ENCODE data around the gene RGR. TPM values are rescaled to one million over a fixed set of nuclear protein-coding genes. Genes with fewer than 3 reads are reported as not detected.

RGR gene
- total RNA-seq, 1 donor from 2014 or later: not detected

- no peak for DNase-seq (ENCODE audit: low spot score)
- peaks cover 26% of the 10 kb centered on the region for H3K4me1 Mint-ChIP-seq (ENCODE audit: low read depth)
- no peak overlapping the region for H3K4me3 Mint-ChIP-seq (ENCODE audit: low read depth)
- no peak overlapping the region for H3K27ac Mint-ChIP-seq
- no peaks in the 10 kb centered on the region for H3K36me3 Mint-ChIP-seq (ENCODE audit: low read depth)
- intact Hi-C loops (cut with micrococcal nuclease): no loop called here
- no peaks in the 10 kb centered on the region for H3K9me3 Mint-ChIP-seq
- H3K27me3 Mint-ChIP-seq (ENCODE audit: low read depth): peaks cover 39% of the 10 kb centered on the region
These were observed 50.1 kb downstream of the RGR start for GRCh38 chr10:84294766-84295447.

- Mint-ChIP-seq H3K27ac (no peak overlapping the region), H3K27me3 (ENCODE audit: low read depth) (peaks cover 36% of the 10 kb centered on the region), H3K36me3 (ENCODE audit: low read depth) (no peaks in the 10 kb centered on the region), H3K4me3 (ENCODE audit: low read depth) (no peak overlapping the region), H3K9me3 (no peaks in the 10 kb centered on the region), H3K4me1 (ENCODE audit: low read depth) (peaks cover 26% of the 10 kb centered on the region)
- no peak for DNase-seq (ENCODE audit: low spot score)
- intact Hi-C loops (cut with micrococcal nuclease): no loop called here
These were observed 51.5 kb downstream of the RGR start for GRCh38 chr10:84296091-84296981.

GRCh38 chr10:84298057-84298456, 53.2 kb downstream of the RGR start:
- no peak for DNase-seq (ENCODE audit: low spot score)
- Mint-ChIP-seq H3K4me3 (ENCODE audit: low read depth) (no peak overlapping the region), H3K9me3 (no peaks in the 10 kb centered on the region), H3K27me3 (ENCODE audit: low read depth) (peaks cover 41% of the 10 kb centered on the region), H3K27ac (no peak overlapping the region), H3K36me3 (ENCODE audit: low read depth) (no peaks in the 10 kb centered on the region), H3K4me1 (ENCODE audit: low read depth) (peaks cover 26% of the 10 kb centered on the region)
- intact Hi-C loops (cut with micrococcal nuclease): no loop called here

GRCh38 chr10:84302223-84302622, 57.4 kb downstream of the RGR start:
- Mint-ChIP-seq H3K36me3 (ENCODE audit: low read depth) (no peaks in the 10 kb centered on the region), H3K27ac (no peak overlapping the region), H3K9me3 (peaks cover 4% of the 10 kb centered on the region), H3K4me3 (ENCODE audit: low read depth) (no peak overlapping the region), H3K27me3 (ENCODE audit: low read depth) (peaks cover 46% of the 10 kb centered on the region), H3K4me1 (ENCODE audit: low read depth) (peaks cover 13% of the 10 kb centered on the region)
- intact Hi-C loops (cut with micrococcal nuclease): no loop called here
- no peak for DNase-seq (ENCODE audit: low spot score)

DNA sequence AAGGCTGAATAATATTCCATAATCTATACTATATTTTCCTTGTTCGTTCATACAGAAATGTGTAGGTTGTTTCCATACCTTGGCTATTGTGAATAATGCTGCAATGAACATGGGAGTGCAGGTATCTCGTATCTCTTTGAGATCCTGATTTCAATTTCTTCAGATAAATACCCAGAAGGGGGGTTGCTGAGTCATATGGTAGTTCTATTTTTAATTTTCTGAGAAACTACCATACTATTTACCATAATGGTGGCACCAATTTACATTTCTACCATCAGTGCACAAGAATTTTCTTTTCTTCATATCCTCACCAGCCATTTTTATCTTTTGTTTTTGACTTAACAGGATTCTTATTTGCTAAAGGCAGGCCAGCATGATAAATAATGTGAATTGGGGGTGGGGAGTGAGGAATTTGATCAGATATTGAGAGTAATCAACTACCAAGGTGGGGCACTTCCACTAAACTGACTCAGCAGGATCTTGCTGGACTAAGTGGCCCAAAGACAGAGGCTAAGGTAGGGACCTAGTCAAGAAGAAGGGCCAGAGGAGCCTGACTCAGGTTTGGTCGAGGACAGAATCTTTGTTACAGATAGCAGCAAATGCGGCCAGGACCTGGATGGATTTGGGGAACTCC, 62.0 kb downstream of the RGR start:
- H3K27ac Mint-ChIP-seq: no peak overlapping the region
- intact Hi-C loops (cut with micrococcal nuclease): loop anchor here (1.0 kb wide), 1 partner anchor 14 kb away; no protein-coding TSS in a partner anchor
- H3K27me3 Mint-ChIP-seq (ENCODE audit: low read depth): peaks cover 17% of the 10 kb centered on the region
- no peak overlapping the region for H3K4me3 Mint-ChIP-seq (ENCODE audit: low read depth)
- DNase-seq (ENCODE audit: low spot score): no peak
- peaks cover 32% of the 10 kb centered on the region for H3K4me1 Mint-ChIP-seq (ENCODE audit: low read depth)
- peaks cover 4% of the 10 kb centered on the region for H3K9me3 Mint-ChIP-seq
- H3K36me3 Mint-ChIP-seq (ENCODE audit: low read depth): no peaks in the 10 kb centered on the region

DNA sequence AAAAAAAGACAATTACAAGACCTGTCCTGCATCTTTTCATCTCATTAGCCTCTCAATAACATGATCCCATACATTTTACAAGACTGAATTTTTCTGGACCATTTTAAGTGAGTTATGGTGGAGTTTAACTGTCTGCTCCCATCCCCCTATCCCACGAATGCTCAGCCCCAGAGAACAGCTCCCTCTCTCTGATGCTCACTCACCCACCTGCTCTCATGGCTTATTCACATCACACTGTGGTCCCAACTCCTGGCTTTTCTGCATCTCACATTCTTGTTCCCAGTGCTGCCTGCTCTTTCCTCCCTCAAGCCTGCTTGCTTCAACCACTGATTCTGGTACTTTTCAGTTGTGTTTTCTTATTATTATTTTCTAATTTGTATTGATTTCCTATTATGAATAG, 63.2 kb downstream of the RGR start:
- intact Hi-C loops (cut with micrococcal nuclease): no loop called here
- Mint-ChIP-seq H3K4me1 (ENCODE audit: low read depth) (peaks cover 32% of the 10 kb centered on the region), H3K27me3 (ENCODE audit: low read depth) (peaks cover 11% of the 10 kb centered on the region), H3K36me3 (ENCODE audit: low read depth) (no peaks in the 10 kb centered on the region), H3K9me3 (peaks cover 4% of the 10 kb centered on the region), H3K4me3 (ENCODE audit: low read depth) (no peak overlapping the region), H3K27ac (no peak overlapping the region)
- no peak for DNase-seq (ENCODE audit: low spot score)

- Mint-ChIP-seq H3K36me3 (ENCODE audit: low read depth) (no peaks in the 10 kb centered on the region), H3K4me3 (ENCODE audit: low read depth) (peak overlapping the region; percentile 5), H3K9me3 (peaks cover 4% of the 10 kb centered on the region), H3K27me3 (ENCODE audit: low read depth) (peaks cover 10% of the 10 kb centered on the region), H3K4me1 (ENCODE audit: low read depth) (peaks cover 32% of the 10 kb centered on the region), H3K27ac (peak overlapping the region; percentile 10)
- intact Hi-C loops (cut with micrococcal nuclease): loop anchor here (1.0 kb wide), 1 partner anchor 22 kb away; no protein-coding TSS in a partner anchor
- DNase-seq (ENCODE audit: low spot score): peak; percentile 29
These were observed 63.8 kb downstream of the RGR start for GRCh38 chr10:84308481-84309304.

Other genes starting within 250 kb of the RGR start
- 141 TPM in 2 replicates for gene GHITM, start 105.5 kb upstream of the RGR start, total RNA-seq
- gene GPR15LG, start 71.3 kb upstream of the RGR start, total RNA-seq: not detected in 2 replicates
- 0.32 and 0.34 TPM in 2 replicates for gene CDHR1, start 50.5 kb upstream of the RGR start, total RNA-seq
- gene LRIT2, start 19.5 kb upstream of the RGR start, total RNA-seq: not detected in 2 replicates
- not detected in 2 replicates for gene LRIT1, start 3.5 kb upstream of the RGR start, total RNA-seq
- gene CCSER2, start 83.5 kb downstream of the RGR start, total RNA-seq: 36.4 and 41.4 TPM in 2 replicates

Data from activated T-helper 2 cell treated with anti-CD3 and anti-CD28 coated beads, Interferon-gamma antibody, Interleukin-2, Interleukin-4, amounts not matched to agents 10 μg/mL and 5 μg/mL and 100 μg/mL, durations not matched to agents 14 hours and 24 hours and 36 hours (primary cell).